NCI-H2029 (cell line): Measurements from ENCODE around the gene RAPGEF1.

ENCODE experiments used
- DNase-seq: peaks from one replicate; lab custom pipeline; 2025; lab: John Stamatoyannopoulos, UW

The RAPGEF1 gene

DNA sequence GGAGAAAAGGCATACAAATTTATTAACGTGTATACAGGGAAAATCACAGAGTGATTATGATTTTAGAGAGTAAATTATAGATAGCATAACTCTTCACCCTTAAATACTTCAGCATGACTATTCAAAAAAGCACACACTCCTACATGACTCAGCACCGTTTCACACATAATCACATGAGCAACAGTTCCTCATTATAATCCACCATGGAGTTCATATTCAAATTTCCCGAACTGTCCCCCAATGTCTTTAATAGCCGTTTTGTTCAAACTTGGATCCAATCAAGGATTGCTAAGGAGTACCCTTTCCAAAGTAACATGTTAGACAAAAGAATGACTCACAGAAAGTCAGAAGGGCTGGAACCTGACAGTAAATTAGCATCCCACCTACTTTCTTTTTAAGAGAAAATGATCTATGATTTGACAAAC lies 32.1 kb downstream of the RAPGEF1 start:
- DNase-seq = no peak

- no peak for DNase-seq
Measured at GRCh38 chr9:131707050-131707449, 32.8 kb downstream of the RAPGEF1 start.

DNA sequence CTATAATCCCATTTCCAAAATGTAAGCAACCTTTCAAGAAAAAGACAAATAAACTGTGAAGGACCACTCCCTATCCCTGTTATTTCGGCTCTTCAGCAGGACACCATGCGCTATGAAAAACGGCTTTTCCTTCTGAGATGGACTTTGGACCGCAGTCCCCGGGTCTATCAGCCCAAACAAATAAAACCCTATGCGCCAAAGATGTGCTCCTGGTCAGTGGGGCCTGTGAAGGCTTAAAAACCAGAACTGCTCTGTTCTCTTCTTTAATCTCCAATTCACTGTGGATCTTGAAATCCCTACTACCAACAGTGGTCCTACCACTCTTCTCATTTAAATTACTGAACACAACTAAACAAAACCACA lies 33.3 kb downstream of the RAPGEF1 start:
- no peak for DNase-seq

GRCh38 chr9:131704988-131705387 lies 34.9 kb downstream of the RAPGEF1 start:
- DNase-seq = no peak

DNA sequence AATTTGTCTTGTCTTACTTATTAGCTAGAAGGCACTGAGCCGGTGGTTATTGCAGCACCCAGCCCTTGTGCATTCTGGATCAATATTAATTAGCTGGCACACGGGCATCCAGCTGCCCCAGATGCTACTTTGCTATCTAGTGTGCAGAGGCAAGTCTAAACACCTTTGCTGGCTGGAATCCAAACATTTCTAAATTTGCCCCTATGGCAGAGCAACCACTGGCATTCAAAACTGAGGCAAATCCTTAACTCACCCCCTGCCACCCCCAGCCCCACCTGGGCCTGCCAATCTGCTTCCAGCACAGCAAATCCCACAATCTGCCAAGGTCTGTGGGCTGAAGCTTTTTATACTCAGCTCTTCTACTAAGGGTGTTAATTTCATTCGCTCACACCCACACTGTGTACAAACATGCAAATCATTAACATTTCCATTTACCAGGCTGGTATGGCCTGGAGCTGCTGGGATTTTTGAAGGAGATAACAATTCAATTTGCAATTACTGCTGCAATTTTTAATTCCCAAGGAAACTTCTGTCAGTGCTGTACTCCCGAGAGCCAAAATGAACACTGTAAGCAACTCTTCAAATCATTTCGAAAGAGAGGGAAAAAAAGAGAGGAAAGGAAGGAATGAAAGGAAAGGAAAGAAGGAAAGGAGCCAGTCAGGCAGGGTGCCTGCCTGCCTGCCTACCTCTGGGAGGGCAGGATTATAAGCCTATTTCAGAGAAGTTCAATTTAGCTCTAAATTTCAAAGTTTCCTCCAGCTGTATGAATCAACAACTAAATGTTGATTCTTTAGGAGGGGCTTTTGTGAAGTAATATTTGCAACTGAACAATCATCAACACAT lies 35.5 kb downstream of the RAPGEF1 start:
- no peak for DNase-seq

DNA sequence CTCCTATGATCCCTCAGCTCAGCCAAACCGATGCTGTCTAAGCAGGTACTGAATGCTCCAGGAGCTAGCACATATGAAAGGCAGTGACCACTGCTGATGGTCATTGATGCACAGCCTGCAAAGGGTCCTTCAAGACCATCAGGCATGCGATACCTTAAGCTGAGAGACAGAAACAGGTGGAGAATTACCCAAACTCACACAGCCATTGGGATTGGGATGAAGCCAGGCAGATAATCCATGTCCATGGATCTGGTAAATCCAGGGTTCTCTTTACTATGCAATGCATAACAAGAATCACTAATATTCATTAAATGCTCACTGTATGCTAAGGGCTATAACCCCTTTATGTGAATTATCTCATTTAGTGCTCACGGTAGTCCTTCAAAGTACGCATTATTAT lies 36.2 kb downstream of the RAPGEF1 start:
- DNase-seq = no peak

DNA sequence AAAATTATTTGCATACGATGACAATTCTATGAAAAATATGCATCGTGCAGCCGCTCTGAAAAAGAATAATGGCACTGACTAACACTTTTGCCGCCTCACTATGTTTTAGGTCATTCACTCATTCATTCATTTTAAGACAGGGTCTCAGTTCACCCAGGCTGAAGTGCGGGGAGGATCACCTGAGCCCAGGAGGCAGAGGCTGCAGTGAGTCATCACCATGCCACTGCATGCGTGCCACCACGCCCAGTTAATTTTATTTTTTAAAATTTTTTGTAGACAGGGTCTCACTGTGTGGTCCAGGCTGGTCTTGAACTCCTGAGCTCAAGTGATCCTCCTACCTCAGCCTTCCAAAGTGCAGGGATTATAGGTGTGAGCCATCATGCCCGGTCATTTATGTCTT lies 37.0 kb downstream of the RAPGEF1 start:
- DNase-seq = no peak

- DNase-seq = no peak
Measured at GRCh38 chr9:131701789-131702337, 38.0 kb downstream of the RAPGEF1 start.

DNA sequence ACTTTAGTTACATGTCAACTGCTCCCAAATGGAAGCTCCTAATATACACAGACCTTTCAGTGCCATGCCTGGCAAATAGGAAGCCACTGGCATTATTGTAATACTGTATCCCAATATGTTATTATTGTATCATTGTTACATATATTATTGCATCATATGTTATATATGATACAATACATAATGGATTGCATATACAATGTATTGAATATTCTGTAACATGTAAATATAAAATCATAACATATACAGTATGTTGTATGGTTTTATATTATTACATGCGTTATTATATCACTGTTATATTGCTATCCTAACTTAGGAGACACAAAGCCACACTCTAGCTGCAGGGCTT lies 38.5 kb downstream of the RAPGEF1 start:
- DNase-seq = no peak

GRCh38 chr9:131700765-131701435 lies 39.0 kb downstream of the RAPGEF1 start:
- no peak for DNase-seq

GRCh38 chr9:131700076-131700475 lies 39.8 kb downstream of the RAPGEF1 start:
- DNase-seq = no peak

DNA sequence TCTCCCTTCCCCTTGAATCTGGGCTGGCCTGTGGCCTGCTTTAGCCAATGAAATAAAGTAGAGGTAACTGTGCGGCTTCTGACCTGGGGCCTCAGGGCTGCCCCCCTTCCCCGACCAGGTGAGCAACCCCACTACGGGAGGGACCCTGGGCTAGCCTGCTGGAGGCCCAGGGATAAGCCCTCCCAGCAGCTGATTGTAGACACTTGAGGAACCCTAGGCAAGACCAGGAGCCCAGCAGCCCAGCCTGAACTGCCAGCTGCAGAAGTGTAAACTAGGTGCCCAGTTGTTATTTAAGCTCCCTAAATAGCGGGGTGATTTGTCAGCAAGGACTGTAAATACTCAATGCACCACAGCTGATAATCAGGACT lies 41.3 kb downstream of the RAPGEF1 start:
- no peak for DNase-seq

DNA sequence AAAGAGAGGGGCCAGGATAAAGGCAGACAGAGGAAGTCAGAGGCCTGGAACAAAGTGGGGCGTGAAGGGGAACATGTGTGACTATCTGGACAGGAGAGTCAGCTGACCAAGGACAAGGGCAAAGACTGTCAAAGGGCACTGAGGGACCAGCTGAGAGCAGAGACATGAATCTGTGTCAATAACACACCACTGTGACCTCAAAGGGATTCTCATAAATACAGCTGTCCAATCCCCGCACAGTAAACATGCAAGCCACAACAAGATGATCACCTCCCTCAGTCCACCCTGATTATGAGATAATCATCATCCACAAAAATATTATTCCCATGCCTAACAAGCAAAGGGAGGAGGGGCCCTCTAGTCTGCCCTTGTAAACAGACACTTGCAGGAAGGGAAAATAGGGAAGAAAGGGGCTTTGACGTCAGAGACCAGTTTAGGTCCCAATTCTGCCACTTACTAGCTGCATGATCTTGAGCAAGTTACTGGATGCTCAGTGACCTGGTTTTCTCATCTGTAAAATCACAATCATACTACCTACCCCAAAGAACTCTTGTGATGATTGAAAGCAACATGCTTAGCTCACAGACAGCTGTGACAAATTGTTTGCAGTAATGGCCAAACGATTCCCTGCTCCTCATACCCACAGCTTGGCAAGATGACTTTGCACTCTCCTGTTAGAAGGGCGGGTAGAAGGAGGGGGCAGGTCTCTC lies 41.8 kb downstream of the RAPGEF1 start:
- DNase-seq = no peak

GRCh38 chr9:131697097-131697496 lies 42.8 kb downstream of the RAPGEF1 start:
- DNase-seq = no peak

DNA sequence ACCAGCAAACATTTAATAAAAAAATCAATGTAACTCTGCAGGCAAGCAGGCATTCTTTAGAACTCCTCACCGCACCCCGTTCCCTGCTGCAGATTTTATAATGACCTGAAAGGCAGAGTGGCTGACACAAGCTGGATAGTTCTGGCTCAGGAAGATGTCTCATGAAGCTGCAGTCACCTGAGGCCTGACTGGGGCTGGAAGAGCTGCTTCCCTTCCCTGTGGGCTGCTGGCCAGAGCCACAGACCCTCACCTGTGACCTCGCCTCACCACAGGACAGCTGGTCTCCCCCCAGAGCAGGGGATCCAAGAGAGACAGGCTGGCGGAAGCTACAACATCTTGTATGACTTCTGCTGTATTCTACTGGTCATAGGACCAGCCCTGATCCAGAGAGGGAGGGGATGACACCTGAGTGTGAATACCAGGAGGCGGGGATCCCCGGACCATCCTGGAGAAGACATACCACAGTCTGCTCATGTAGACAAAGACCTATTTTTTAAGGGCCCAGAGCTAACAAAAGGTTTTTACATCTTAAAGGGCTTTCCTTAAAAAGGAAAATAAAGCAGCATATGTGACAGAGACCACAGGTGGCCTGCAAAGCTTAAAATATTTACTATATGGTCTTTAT lies 43.9 kb downstream of the RAPGEF1 start:
- no peak for DNase-seq

DNA sequence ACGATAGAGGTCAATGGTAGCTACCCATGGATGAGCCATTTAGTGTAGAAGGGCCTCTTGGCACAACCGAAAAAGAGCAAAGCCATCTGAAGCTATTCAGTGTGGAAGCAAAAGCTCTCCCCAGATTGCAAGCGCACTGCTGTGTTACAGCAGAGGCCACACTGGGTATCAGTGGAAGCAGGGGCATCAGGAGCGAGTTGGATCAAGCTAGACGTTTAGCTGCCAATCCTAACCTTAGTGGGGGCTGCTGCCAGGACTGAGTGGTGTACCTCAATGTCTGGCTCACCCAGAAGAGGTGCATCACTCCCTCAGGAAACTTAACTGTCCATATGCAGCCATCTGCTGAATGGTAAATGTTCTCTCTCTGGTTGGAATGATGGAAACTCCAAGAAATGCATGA lies 44.5 kb downstream of the RAPGEF1 start:
- no peak for DNase-seq

GRCh38 chr9:131693651-131694597 lies 46.0 kb downstream of the RAPGEF1 start:
- DNase-seq = no peak

- no peak for DNase-seq
Measured at GRCh38 chr9:131692612-131693562, 47.0 kb downstream of the RAPGEF1 start.

- no peak for DNase-seq
Measured at GRCh38 chr9:131691969-131692611, 47.8 kb downstream of the RAPGEF1 start.
